HEK293 (cell line): ENCODE measurements around the gene CACNA2D4.

ENCODE experiments used
- CTCF ChIA-PET: fragments of 350-600 bp; formaldehyde crosslinking; extraction: SDS; loops from one replicate; lab custom pipeline; 2021; ENCODE audit warnings: antibody characterized with exemption; lab: Yijun Ruan, JAX
- POLR2A ChIA-PET: fragments of 300-600 bp; formaldehyde crosslinking; extraction: SDS; loops from one replicate; lab custom pipeline; 2020; ENCODE audit warnings: antibody characterized with exemption, inconsistent platforms; lab: Yijun Ruan, JAX
- H3K27ac ChIP-seq: fragments of 200-500 bp; sonication (Bioruptor generic); 2 replicates; pipeline ENCODE4 v1.5.1; 2014; ENCODE audit warnings: low read depth, low read length, control low read depth, inconsistent platforms; ENCODE audit errors: extremely low read depth
- H3K36me3 ChIP-seq, 2 experiments: fragments of 200-500 bp in 1 of 2; sonication (Bioruptor generic) in 1 of 2; 1 replicate in 1 of 2; 2 replicates in 1 of 2; pipeline ENCODE4 v1.5.1; 2014 to 2017; ENCODE audit warnings: inconsistent platforms in 2 of 2, low read length in 2 of 2; ENCODE audit not compliant: control insufficient read depth in 2 of 2, insufficient read depth in 1 of 2
- H3K4me1 ChIP-seq: fragments of 200-500 bp; sonication (Bioruptor generic); 2 replicates; pipeline ENCODE4 v1.5.1; 2014; ENCODE audit warnings: mild to moderate bottlenecking, low read length, inconsistent platforms; ENCODE audit not compliant: control insufficient read depth, insufficient read depth
- H3K4me3 ChIP-seq: 2 replicates; pipeline ENCODE4 v1.5.1; 2011; ENCODE audit warnings: low read depth, mild to moderate bottlenecking, control low read depth, low read length, moderate library complexity
- H3K9me3 ChIP-seq: fragments of 200-500 bp; sonication (Bioruptor generic); 2 replicates; pipeline ENCODE4 v1.5.1; 2014; ENCODE audit warnings: low read depth, low read length, inconsistent platforms; ENCODE audit not compliant: control insufficient read depth, insufficient read depth
- OVOL3 ChIP-seq: fragments of 450-650 bp; formaldehyde crosslinking; IDR thresholded peaks from 2 replicates; pipeline ENCODE4 v1.5.1; 2016; ENCODE audit warnings: missing biosample characterization, missing genetic modification characterization
- RBAK ChIP-seq: fragments of 450-650 bp; formaldehyde crosslinking; IDR thresholded peaks from 2 replicates; pipeline ENCODE4 v1.5.1; 2016; ENCODE audit warnings: missing biosample characterization, missing genetic modification characterization
- SCRT2 ChIP-seq: fragments of 450-650 bp; formaldehyde crosslinking; IDR thresholded peaks from 2 replicates; pipeline ENCODE4 v1.5.1; 2016; ENCODE audit warnings: missing biosample characterization, missing genetic modification characterization
- SETDB1 ChIP-seq: IDR thresholded peaks from one replicate; pipeline ENCODE4 v1.6.1; 2017; ENCODE audit warnings: mild to moderate bottlenecking, low read length, moderate library complexity, mixed read lengths; ENCODE audit not compliant: insufficient read length
- SP3 ChIP-seq: fragments of 450-650 bp; formaldehyde crosslinking; IDR thresholded peaks from 2 replicates; pipeline ENCODE4 v1.5.1; 2016; ENCODE audit warnings: missing biosample characterization, missing genetic modification characterization
- TRIM28 ChIP-seq: IDR thresholded peaks from 2 replicates; pipeline ENCODE4 v1.6.1; 2011; ENCODE audit warnings: low read length, control low read depth, borderline replicate concordance
- YY1 ChIP-seq: fragments of 450-650 bp; formaldehyde crosslinking; IDR thresholded peaks from 2 replicates; pipeline ENCODE4 v1.5.1; 2018; ENCODE audit warnings: missing biosample characterization, missing genetic modification characterization
- ZBTB8A ChIP-seq: fragments of 450-650 bp; formaldehyde crosslinking; IDR thresholded peaks from 2 replicates; pipeline ENCODE4 v1.5.1; 2016; ENCODE audit warnings: missing biosample characterization, missing genetic modification characterization
- ZNF133 ChIP-seq: fragments of 450-650 bp; formaldehyde crosslinking; IDR thresholded peaks from 2 replicates; pipeline ENCODE4 v1.5.1; 2016; ENCODE audit warnings: missing biosample characterization, missing genetic modification characterization
- ZNF148 ChIP-seq: fragments of 450-650 bp; formaldehyde crosslinking; IDR thresholded peaks from 2 replicates; pipeline ENCODE4 v1.5.0; 2017; ENCODE audit warnings: missing biosample characterization, missing genetic modification characterization, borderline replicate concordance
- ZNF248 ChIP-seq: fragments of 450-650 bp; formaldehyde crosslinking; IDR thresholded peaks from 2 replicates; pipeline ENCODE4 v1.5.1; 2017; ENCODE audit warnings: missing biosample characterization, missing genetic modification characterization
- ZNF302 ChIP-seq: fragments of 450-650 bp; formaldehyde crosslinking; IDR thresholded peaks from 2 replicates; pipeline ENCODE4 v1.5.1; 2016; ENCODE audit warnings: missing biosample characterization, missing genetic modification characterization, low read depth
- ZNF324 ChIP-seq: fragments of 450-650 bp; formaldehyde crosslinking; IDR thresholded peaks from 2 replicates; pipeline ENCODE4 v1.5.1; 2016; ENCODE audit warnings: missing biosample characterization, missing genetic modification characterization
- ZNF335 ChIP-seq: fragments of 450-650 bp; formaldehyde crosslinking; conservative IDR thresholded peaks from 2 replicates; pipeline ENCODE4 v1.5.1; 2016; ENCODE audit warnings: missing biosample characterization, missing genetic modification characterization
- ZNF350 ChIP-seq: fragments of 450-650 bp; formaldehyde crosslinking; IDR thresholded peaks from 2 replicates; pipeline ENCODE4 v1.5.0; 2017; ENCODE audit warnings: missing biosample characterization, mild to moderate bottlenecking, missing genetic modification characterization
- ZNF423 ChIP-seq: fragments of 450-650 bp; formaldehyde crosslinking; IDR thresholded peaks from 2 replicates; pipeline ENCODE4 v1.5.1; 2016; ENCODE audit warnings: missing biosample characterization, missing genetic modification characterization
- ZNF510 ChIP-seq: fragments of 450-650 bp; formaldehyde crosslinking; IDR thresholded peaks from 2 replicates; pipeline ENCODE4 v1.5.1; 2018; ENCODE audit warnings: mild to moderate bottlenecking, missing genetic modification characterization, missing biosample characterization; ENCODE audit not compliant: insufficient replicate concordance
- ZNF585B ChIP-seq: fragments of 450-650 bp; formaldehyde crosslinking; IDR thresholded peaks from 2 replicates; pipeline ENCODE4 v1.5.1; 2016; ENCODE audit warnings: missing biosample characterization, missing genetic modification characterization
- ZNF621 ChIP-seq: fragments of 450-650 bp; formaldehyde crosslinking; IDR thresholded peaks from 2 replicates; pipeline ENCODE4 v1.5.1; 2017; ENCODE audit warnings: missing biosample characterization, missing genetic modification characterization
- ZNF624 ChIP-seq: fragments of 450-650 bp; formaldehyde crosslinking; IDR thresholded peaks from 2 replicates; pipeline ENCODE4 v1.5.1; 2017; ENCODE audit warnings: missing biosample characterization, missing genetic modification characterization
- ZNF629 ChIP-seq: fragments of 450-650 bp; formaldehyde crosslinking; IDR thresholded peaks from 2 replicates; pipeline ENCODE4 v1.5.1; 2017; ENCODE audit warnings: missing biosample characterization, missing genetic modification characterization
- ZNF639 ChIP-seq: fragments of 450-650 bp; formaldehyde crosslinking; IDR thresholded peaks from 2 replicates; pipeline ENCODE4 v1.5.1; 2016; ENCODE audit warnings: missing biosample characterization, missing genetic modification characterization
- ZNF660 ChIP-seq: fragments of 450-650 bp; IDR thresholded peaks from 2 replicates; pipeline ENCODE4 v1.5.1; 2018; ENCODE audit warnings: missing biosample characterization, mild to moderate bottlenecking, missing genetic modification characterization
- ZNF768 ChIP-seq: fragments of 450-650 bp; formaldehyde crosslinking; IDR thresholded peaks from 2 replicates; pipeline ENCODE4 v1.5.1; 2018; ENCODE audit warnings: missing biosample characterization, mild to moderate bottlenecking, missing genetic modification characterization
- ZNF777 ChIP-seq: fragments of 450-650 bp; formaldehyde crosslinking; IDR thresholded peaks from 2 replicates; pipeline ENCODE4 v1.5.1; 2017; ENCODE audit warnings: missing biosample characterization, missing genetic modification characterization, borderline replicate concordance
- ZNF785 ChIP-seq: fragments of 450-650 bp; formaldehyde crosslinking; IDR thresholded peaks from 2 replicates; pipeline ENCODE4 v1.5.1; 2016; ENCODE audit warnings: missing biosample characterization, missing genetic modification characterization
- ZXDB ChIP-seq: fragments of 450-650 bp; formaldehyde crosslinking; IDR thresholded peaks from 2 replicates; pipeline ENCODE4 v1.5.1; 2016; ENCODE audit warnings: missing biosample characterization, missing genetic modification characterization
- TF ChIP-seq, protein P1 (sequence below): fragments of 450-650 bp; formaldehyde crosslinking; IDR thresholded peaks from 2 replicates; pipeline ENCODE4 v1.5.1; 2016; ENCODE audit warnings: missing biosample characterization, missing genetic modification characterization
- TF ChIP-seq, protein P2 (sequence below): sonication (generic); formaldehyde crosslinking; IDR thresholded peaks from 2 replicates; pipeline ENCODE4 v1.8.1; 2022; ENCODE audit warnings: mild to moderate bottlenecking, moderate library complexity, missing genetic modification reagents

Gene CACNA2D4

GRCh38 chr12:1883513-1883912 is 34.9 kb downstream of the CACNA2D4 start:
- TF ChIP-seq ZNF350 (tag by site-specific recombination) (no peak), ZNF585B (tag by site-specific recombination) (no peak), ZNF785 (no peak), ZNF248 (tag by site-specific recombination) (no peak), YY1 (tag by site-specific recombination) (no peak), OVOL3 (tag by site-specific recombination) (no peak), ZNF510 (tag by site-specific recombination) (no peak), ZNF624 (tag by site-specific recombination) (no peak), ZXDB (tag by site-specific recombination) (no peak), SETDB1 (no peak), ZNF621 (tag by site-specific recombination) (no peak), SCRT2 (tag by site-specific recombination) (no peak), ZNF148 (tag by site-specific recombination) (no peak), ZNF302 (no peak), ZNF423 (tag by site-specific recombination) (no peak), ZNF335 (no peak), ZNF660 (tag by site-specific recombination) (no peak), ZNF629 (tag by site-specific recombination) (no peak)
- TF ChIP-seq, protein P1, sequence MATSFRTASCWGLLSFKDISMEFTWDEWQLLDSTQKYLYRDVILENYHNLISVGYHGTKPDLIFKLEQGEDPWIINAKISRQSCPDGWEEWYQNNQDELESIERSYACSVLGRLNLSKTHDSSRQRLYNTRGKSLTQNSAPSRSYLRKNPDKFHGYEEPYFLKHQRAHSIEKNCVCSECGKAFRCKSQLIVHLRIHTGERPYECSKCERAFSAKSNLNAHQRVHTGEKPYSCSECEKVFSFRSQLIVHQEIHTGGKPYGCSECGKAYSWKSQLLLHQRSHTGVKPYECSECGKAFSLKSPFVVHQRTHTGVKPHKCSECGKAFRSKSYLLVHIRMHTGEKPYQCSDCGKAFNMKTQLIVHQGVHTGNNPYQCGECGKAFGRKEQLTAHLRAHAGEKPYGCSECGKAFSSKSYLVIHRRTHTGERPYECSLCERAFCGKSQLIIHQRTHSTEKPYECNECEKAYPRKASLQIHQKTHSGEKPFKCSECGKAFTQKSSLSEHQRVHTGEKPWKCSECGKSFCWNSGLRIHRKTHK (tag by site-specific recombination), result no peak
- Histone ChIP-seq H3K9me3 (no peaks in the 10 kb centered on the region), H3K4me3 (no peak overlapping the region), H3K4me1 (no peaks in the 10 kb centered on the region), H3K27ac (no peak overlapping the region), H3K36me3 (no peaks in the 10 kb centered on the region)
- ChIA-PET POLR2A (no interaction called here), CTCF (no interaction called here)

- H3K36me3 ChIP-seq, result no peaks in the 10 kb centered on the region
- H3K27ac ChIP-seq, result no peak overlapping the region
- H3K4me1 ChIP-seq, result no peaks in the 10 kb centered on the region
- no peak overlapping the region for H3K4me3 ChIP-seq
- CTCF ChIA-PET, result interaction anchor here (1.1 kb wide), 1 partner anchor 67 kb away, joined by 3 read pairs; no protein-coding TSS in a partner anchor
- POLR2A ChIA-PET, result no interaction called here
- H3K9me3 ChIP-seq, result no peaks in the 10 kb centered on the region
- TF ChIP-seq, protein P1 (tag by site-specific recombination), result no peak
- TF ChIP-seq, protein P2, sequence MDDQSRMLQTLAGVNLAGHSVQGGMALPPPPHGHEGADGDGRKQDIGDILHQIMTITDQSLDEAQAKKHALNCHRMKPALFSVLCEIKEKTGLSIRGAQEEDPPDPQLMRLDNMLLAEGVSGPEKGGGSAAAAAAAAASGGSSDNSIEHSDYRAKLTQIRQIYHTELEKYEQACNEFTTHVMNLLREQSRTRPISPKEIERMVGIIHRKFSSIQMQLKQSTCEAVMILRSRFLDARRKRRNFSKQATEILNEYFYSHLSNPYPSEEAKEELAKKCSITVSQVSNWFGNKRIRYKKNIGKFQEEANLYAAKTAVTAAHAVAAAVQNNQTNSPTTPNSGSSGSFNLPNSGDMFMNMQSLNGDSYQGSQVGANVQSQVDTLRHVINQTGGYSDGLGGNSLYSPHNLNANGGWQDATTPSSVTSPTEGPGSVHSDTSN (CRISPR knock-in tag), result no peak
- no peak for TF ChIP-seq RBAK (tag by site-specific recombination)
- no peak for TF ChIP-seq ZNF768 (tag by site-specific recombination)
- TF ChIP-seq ZNF777, result no peak
- no peak for TF ChIP-seq ZNF133 (tag by site-specific recombination)
- no peak for TF ChIP-seq ZNF639
- no peak for TF ChIP-seq OVOL3 (tag by site-specific recombination)
- TF ChIP-seq ZNF324 (tag by site-specific recombination), result no peak
- no peak for TF ChIP-seq YY1 (tag by site-specific recombination)
- no peak for TF ChIP-seq ZBTB8A
- TF ChIP-seq SP3 (tag by site-specific recombination), result no peak
- no peak for TF ChIP-seq TRIM28
These were observed 35.5 kb downstream of the CACNA2D4 start for GRCh38 chr12:1882850-1883470.
